Peyer's patch (tissue), 4 donors: ENCODE measurements around the gene TCF4.

Source experiments
- POLR2A ChIP-seq, 2 donors: fragments of 450-650 bp; IDR thresholded peaks; one replicate each; pipeline ENCODE4 v1.5.1; 2017; ENCODE audit warnings: antibody characterized with exemption in 2 of 2, mild to moderate bottlenecking in 2 of 2, moderate library complexity in 2 of 2
- TF ChIP-seq, protein P1 (sequence below), 6 experiments: fragments of 450-650 bp in 4 of 6; fragments of 200-600 bp in 2 of 6; sonication (generic) in 1 of 6; IDR thresholded peaks; one replicate each; pipeline ENCODE4 v1.5.1; 2017 to 2019; ENCODE audit warnings: antibody characterized with exemption in 6 of 6, mild to moderate bottlenecking in 3 of 6, moderate library complexity in 1 of 6

- TF ChIP-seq, protein P1, sequence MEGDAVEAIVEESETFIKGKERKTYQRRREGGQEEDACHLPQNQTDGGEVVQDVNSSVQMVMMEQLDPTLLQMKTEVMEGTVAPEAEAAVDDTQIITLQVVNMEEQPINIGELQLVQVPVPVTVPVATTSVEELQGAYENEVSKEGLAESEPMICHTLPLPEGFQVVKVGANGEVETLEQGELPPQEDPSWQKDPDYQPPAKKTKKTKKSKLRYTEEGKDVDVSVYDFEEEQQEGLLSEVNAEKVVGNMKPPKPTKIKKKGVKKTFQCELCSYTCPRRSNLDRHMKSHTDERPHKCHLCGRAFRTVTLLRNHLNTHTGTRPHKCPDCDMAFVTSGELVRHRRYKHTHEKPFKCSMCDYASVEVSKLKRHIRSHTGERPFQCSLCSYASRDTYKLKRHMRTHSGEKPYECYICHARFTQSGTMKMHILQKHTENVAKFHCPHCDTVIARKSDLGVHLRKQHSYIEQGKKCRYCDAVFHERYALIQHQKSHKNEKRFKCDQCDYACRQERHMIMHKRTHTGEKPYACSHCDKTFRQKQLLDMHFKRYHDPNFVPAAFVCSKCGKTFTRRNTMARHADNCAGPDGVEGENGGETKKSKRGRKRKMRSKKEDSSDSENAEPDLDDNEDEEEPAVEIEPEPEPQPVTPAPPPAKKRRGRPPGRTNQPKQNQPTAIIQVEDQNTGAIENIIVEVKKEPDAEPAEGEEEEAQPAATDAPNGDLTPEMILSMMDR (IDR thresholded peaks at IDR 0.05) = no peak
- TF ChIP-seq POLR2A (IDR thresholded peaks at IDR 0.05) = no peak
These were observed 98.7 kb downstream of the TCF4 start for GRCh38 chr18:55489034-55489986.
